ENCODE results near the gene SLC6A19. TPM values are rescaled to one million over a fixed set of nuclear protein-coding genes. Genes with fewer than 3 reads are reported as not detected.

Gene SLC6A19
- total RNA-seq, 6 experiments from 2014 or later: not detected

DNA sequence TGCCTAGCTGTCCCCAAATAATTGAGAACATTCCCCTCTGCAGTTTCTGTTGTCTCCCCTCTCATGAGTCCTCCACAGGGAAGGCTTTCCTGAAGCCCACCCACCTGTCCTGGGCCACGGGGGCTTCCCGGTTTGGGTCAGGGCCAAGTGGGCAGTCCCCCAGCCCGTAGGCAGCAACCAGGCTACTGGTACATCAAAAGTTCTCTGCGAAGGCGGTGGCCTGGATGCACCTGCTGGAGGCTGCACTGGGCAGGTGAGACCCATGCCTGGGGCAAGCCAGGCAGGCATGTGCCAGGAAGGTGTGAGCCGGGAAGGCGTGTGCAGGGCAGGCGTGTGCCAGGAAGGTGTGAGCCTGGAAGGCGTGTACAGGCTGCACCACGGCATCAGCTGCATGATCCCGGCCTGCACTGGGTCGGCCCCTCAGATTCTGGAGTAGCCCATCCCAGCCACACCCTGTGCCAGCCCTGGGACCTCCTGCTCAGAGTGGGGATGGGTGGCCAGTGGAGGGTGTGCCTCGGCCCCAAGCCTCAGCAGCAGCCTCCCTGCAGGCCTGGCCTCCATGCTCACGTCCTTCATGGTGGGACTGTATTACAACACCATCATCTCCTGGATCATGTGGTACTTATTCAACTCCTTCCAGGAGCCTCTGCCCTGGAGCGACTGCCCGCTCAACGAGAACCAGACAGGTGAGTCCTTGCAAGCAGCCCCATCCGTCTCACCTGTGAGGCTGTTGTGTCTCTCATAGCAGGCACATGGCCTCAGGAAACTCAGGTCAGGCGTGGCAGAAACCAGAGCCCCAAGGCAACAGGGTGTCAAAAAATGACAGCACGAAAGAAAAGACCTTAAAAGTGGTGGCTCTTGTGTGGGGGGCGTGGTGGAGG lies 8.7 kb downstream of the SLC6A19 start:
- Mint-ChIP-seq H3K27me3 (ENCODE audit: insufficient read depth) (peaks cover 12% of the 10 kb centered on the region), H3K4me3 (no peak overlapping the region), H3K36me3 (ENCODE audit: low read depth) (no peaks in the 10 kb centered on the region), H3K27ac (no peak overlapping the region), H3K9me3 (peaks cover 11% of the 10 kb centered on the region), H3K4me1 (ENCODE audit: low read depth) (no peaks in the 10 kb centered on the region)
- no peak for DNase-seq
- TF ChIP-seq, protein P1, sequence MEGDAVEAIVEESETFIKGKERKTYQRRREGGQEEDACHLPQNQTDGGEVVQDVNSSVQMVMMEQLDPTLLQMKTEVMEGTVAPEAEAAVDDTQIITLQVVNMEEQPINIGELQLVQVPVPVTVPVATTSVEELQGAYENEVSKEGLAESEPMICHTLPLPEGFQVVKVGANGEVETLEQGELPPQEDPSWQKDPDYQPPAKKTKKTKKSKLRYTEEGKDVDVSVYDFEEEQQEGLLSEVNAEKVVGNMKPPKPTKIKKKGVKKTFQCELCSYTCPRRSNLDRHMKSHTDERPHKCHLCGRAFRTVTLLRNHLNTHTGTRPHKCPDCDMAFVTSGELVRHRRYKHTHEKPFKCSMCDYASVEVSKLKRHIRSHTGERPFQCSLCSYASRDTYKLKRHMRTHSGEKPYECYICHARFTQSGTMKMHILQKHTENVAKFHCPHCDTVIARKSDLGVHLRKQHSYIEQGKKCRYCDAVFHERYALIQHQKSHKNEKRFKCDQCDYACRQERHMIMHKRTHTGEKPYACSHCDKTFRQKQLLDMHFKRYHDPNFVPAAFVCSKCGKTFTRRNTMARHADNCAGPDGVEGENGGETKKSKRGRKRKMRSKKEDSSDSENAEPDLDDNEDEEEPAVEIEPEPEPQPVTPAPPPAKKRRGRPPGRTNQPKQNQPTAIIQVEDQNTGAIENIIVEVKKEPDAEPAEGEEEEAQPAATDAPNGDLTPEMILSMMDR (IDR thresholded peaks at IDR 0.05): no peak

DNA sequence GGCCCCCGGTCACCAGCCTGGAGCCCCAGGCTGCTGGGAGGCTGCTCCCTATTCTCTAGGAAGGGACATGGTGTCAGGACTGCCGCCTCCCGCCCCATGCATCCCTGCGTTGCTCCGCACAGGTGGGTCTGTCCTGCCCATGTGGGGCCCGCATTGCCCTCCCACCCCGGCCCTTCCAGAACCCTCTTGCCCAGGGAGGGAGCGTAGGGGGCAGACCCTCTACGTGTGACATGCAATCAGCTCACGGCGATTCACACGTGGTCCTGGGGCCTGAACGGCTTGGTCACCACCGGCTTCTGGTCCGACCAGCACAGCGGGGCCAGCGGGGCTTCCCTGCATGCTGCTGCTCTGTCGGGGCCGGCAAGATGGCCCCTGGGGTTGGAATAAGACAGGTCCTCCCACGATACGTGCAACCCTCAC lies 9.4 kb downstream of the SLC6A19 start:
- TF ChIP-seq, protein P1 (IDR thresholded peaks at IDR 0.05): no peak

GRCh38 chr5:1211701-1212100 lies 10.3 kb downstream of the SLC6A19 start:
- no peaks in the 10 kb centered on the region; the same call in 1 of the 2 replicates for H3K36me3 Mint-ChIP-seq (ENCODE audit: low read depth)
- TF ChIP-seq, protein P1 (IDR thresholded peaks at IDR 0.05): no peak
- H3K4me1 Mint-ChIP-seq (ENCODE audit: low read depth): no peaks in the 10 kb centered on the region
- DNase-seq: no peak
- H3K9me3 Mint-ChIP-seq: peaks cover 19% of the 10 kb centered on the region
- H3K27ac Mint-ChIP-seq: no peak overlapping the region
- peaks cover 5% of the 10 kb centered on the region for H3K27me3 Mint-ChIP-seq (ENCODE audit: insufficient read depth)
- H3K4me3 Mint-ChIP-seq: no peak overlapping the region

More for the DNA sequence above, 9.4 kb downstream of the SLC6A19 start:
- DNase-seq: no peak
- Mint-ChIP-seq H3K27ac (no peak overlapping the region), H3K27me3 (ENCODE audit: insufficient read depth) (peaks cover 7% of the 10 kb centered on the region), H3K4me1 (ENCODE audit: low read depth) (no peaks in the 10 kb centered on the region), H3K36me3 (ENCODE audit: low read depth) (no peaks in the 10 kb centered on the region; the same call in 1 of the 2 replicates), H3K4me3 (no peak overlapping the region), H3K9me3 (peaks cover 17% of the 10 kb centered on the region)

DNA sequence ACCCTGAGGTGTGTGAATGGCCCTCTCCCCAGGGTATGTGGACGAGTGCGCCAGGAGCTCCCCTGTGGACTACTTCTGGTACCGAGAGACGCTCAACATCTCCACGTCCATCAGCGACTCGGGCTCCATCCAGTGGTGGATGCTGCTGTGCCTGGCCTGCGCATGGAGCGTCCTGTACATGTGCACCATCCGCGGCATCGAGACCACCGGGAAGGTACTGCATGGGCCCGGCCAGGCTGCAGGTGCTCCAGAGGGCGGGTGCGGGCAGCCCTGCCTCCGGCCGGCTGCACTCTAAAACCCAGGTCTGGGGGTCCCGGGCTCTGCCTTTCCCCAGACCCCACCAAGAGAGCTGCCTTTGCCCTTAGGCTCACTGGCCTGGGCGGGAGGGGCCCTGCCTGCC lies 10.9 kb downstream of the SLC6A19 start:
- DNase-seq: no peak

GRCh38 chr5:1212881-1213280 lies 11.5 kb downstream of the SLC6A19 start:
- H3K9me3 Mint-ChIP-seq: peaks cover 19% of the 10 kb centered on the region
- H3K4me3 Mint-ChIP-seq: no peak overlapping the region
- H3K36me3 Mint-ChIP-seq (ENCODE audit: low read depth): no peaks in the 10 kb centered on the region; the same call in none of the 2 replicates
- no peaks in the 10 kb centered on the region for H3K4me1 Mint-ChIP-seq (ENCODE audit: low read depth)
- no peak overlapping the region for H3K27ac Mint-ChIP-seq
- H3K27me3 Mint-ChIP-seq (ENCODE audit: insufficient read depth): peaks cover 3% of the 10 kb centered on the region; the same call in 1 of the 2 replicates
- TF ChIP-seq, protein P1 (IDR thresholded peaks at IDR 0.05): no peak
- DNase-seq: no peak

More for the DNA sequence above, 10.9 kb downstream of the SLC6A19 start:
- H3K4me3 Mint-ChIP-seq: no peak overlapping the region
- H3K27ac Mint-ChIP-seq: no peak overlapping the region
- no peaks in the 10 kb centered on the region; the same call in none of the 2 replicates for H3K36me3 Mint-ChIP-seq (ENCODE audit: low read depth)
- H3K9me3 Mint-ChIP-seq: peaks cover 19% of the 10 kb centered on the region
- H3K4me1 Mint-ChIP-seq (ENCODE audit: low read depth): no peaks in the 10 kb centered on the region
- H3K27me3 Mint-ChIP-seq (ENCODE audit: insufficient read depth): peaks cover 5% of the 10 kb centered on the region
- TF ChIP-seq, protein P1 (IDR thresholded peaks at IDR 0.05): no peak
